GM23338 (cell line): Measurements from ENCODE around the gene ATP2B1. TPM values are rescaled to one million over a fixed set of nuclear protein-coding genes. Genes with fewer than 3 reads are reported as not detected.

Experiments used
- ATAC-seq: fragments of 200-7000 bp; cut with Tn5 transposase; 3 replicates; pipeline ENCODE4 v1.9.1; 2020
- DNase-seq: peaks from one replicate; pipeline ENCODE4 v3.0.0-alpha.2; 2015; ENCODE audit warnings: low spot score
- H2AFZ ChIP-seq: fragments of 200-600 bp; sonication (generic); 2 replicates; pipeline ENCODE4 v1.8.0; 2016; ENCODE audit warnings: antibody characterized with exemption, mild to moderate bottlenecking, moderate library complexity
- H3F3A ChIP-seq: fragments of 200-600 bp; sonication (generic); replicated peaks from 2 replicates; pipeline ENCODE4 v1.8.0; 2017; ENCODE audit warnings: antibody characterized with exemption, mixed run types, low read depth
- H3K27ac ChIP-seq: fragments of 200-600 bp; sonication (generic); 2 replicates; pipeline ENCODE4 v1.6.1; 2016; ENCODE audit warnings: low read depth
- H3K27me3 ChIP-seq: fragments of 200-600 bp; sonication (generic); 2 replicates; pipeline ENCODE4 v1.8.0; 2016; ENCODE audit warnings: mild to moderate bottlenecking, mixed run types, moderate library complexity; ENCODE audit not compliant: insufficient read depth
- H3K36me3 ChIP-seq: fragments of 200-600 bp; sonication (generic); 2 replicates; pipeline ENCODE4 v1.8.0; 2016; ENCODE audit warnings: mild to moderate bottlenecking; ENCODE audit not compliant: insufficient read depth
- H3K4me1 ChIP-seq: fragments of 200-600 bp; sonication (generic); 2 replicates; pipeline ENCODE4 v1.8.0; 2016; ENCODE audit warnings: mild to moderate bottlenecking, moderate library complexity; ENCODE audit not compliant: insufficient read depth
- H3K4me2 ChIP-seq: fragments of 200-600 bp; sonication (generic); 2 replicates; pipeline ENCODE4 v1.7.1; 2017; ENCODE audit warnings: mixed run types
- H3K4me3 ChIP-seq: fragments of 200-600 bp; sonication (generic); 2 replicates; pipeline ENCODE4 v1.6.1; 2016; ENCODE audit warnings: mixed run types
- H3K79me2 ChIP-seq: fragments of 200-600 bp; sonication (generic); replicated peaks from 2 replicates; pipeline ENCODE4 v1.8.0; 2017; ENCODE audit warnings: mild to moderate bottlenecking; ENCODE audit not compliant: insufficient read depth
- H3K9me2 ChIP-seq: fragments of 200-600 bp; sonication (generic); 2 replicates; pipeline ENCODE4 v1.8.0; 2017; ENCODE audit not compliant: insufficient read depth
- H4K20me1 ChIP-seq: fragments of 200-600 bp; sonication (generic); replicated peaks from 2 replicates; pipeline ENCODE4 v1.8.0; 2017; ENCODE audit warnings: mild to moderate bottlenecking; ENCODE audit not compliant: insufficient read depth
- H3K27ac Mint-ChIP-seq: 2 replicates; pipeline ENCODE4 v1.8.0; 2020; ENCODE audit warnings: inconsistent platforms, mild to moderate bottlenecking, moderate library complexity, mixed read lengths
- H3K27me3 Mint-ChIP-seq: 3 replicates; pipeline ENCODE4 v1.8.0; 2022; ENCODE audit warnings: low read depth, mild to moderate bottlenecking, moderate library complexity, mixed read lengths, inconsistent platforms; ENCODE audit not compliant: insufficient read depth, poor library complexity
- H3K36me3 Mint-ChIP-seq: 3 replicates; pipeline ENCODE4 v1.8.0; 2021; ENCODE audit warnings: low read depth, mild to moderate bottlenecking, inconsistent platforms, moderate library complexity, mixed read lengths
- H3K4me1 Mint-ChIP-seq: 3 replicates; pipeline ENCODE4 v1.8.0; 2020; ENCODE audit warnings: mild to moderate bottlenecking, inconsistent platforms, mixed read lengths
- H3K4me3 Mint-ChIP-seq: 3 replicates; pipeline ENCODE4 v1.8.0; 2021; ENCODE audit warnings: moderate library complexity, mild to moderate bottlenecking, inconsistent platforms, mixed read lengths
- H3K9me3 Mint-ChIP-seq: 3 replicates; pipeline ENCODE4 v1.8.0; 2020; ENCODE audit warnings: moderate library complexity, mild to moderate bottlenecking, inconsistent platforms, mixed read lengths
- EZH2 ChIP-seq: fragments of 200-600 bp; sonication (generic); IDR thresholded peaks from one replicate; pipeline ENCODE4 v1.8.0; 2017; ENCODE audit warnings: antibody characterized with exemption, mild to moderate bottlenecking, low read depth; ENCODE audit not compliant: unreplicated experiment
- EZH2phosphoT487 ChIP-seq: fragments of 200-600 bp; sonication (generic); IDR thresholded peaks from one replicate; pipeline ENCODE4 v1.8.1; 2018; ENCODE audit warnings: antibody characterized with exemption; ENCODE audit not compliant: unreplicated experiment
- JUNB ChIP-seq: IDR thresholded peaks from one replicate; pipeline ENCODE4 v1.6.1; 2016; ENCODE audit warnings: antibody characterized with exemption; ENCODE audit not compliant: unreplicated experiment
- NANOG ChIP-seq: IDR thresholded peaks from 2 replicates; pipeline ENCODE4 v1.6.1; 2016; ENCODE audit warnings: antibody characterized with exemption, borderline replicate concordance
- POLR2AphosphoS5 ChIP-seq: IDR thresholded peaks from 2 replicates; pipeline ENCODE4 v1.6.1; 2016; ENCODE audit warnings: antibody characterized with exemption, low read depth
- STAT1 ChIP-seq: IDR thresholded peaks from one replicate; pipeline ENCODE4 v1.6.1; 2016; ENCODE audit warnings: antibody characterized with exemption; ENCODE audit not compliant: unreplicated experiment
- ZNF114 ChIP-seq: fragments of 250-450 bp; sonication (Bioruptor Pico); IDR thresholded peaks from 2 replicates; pipeline ENCODE4 v1.5.0; 2020; ENCODE audit warnings: mild to moderate bottlenecking, moderate library complexity
- polyA plus RNA-seq: library from polyadenylated mRNA; unstranded; fragments of >200 nt; fragmentation: Nextera tagmentation; extraction: Ambion mirVana; gene quantifications from 2 replicates; pipeline ENCODE4 v1.2.1, GENCODE V29; 2016
- total RNA-seq: library from RNA; depleted of rRNA; stranded (reverse); fragments of >200 nt; shearing (Covaris generic); gene quantifications from 2 replicates; pipeline ENCODE4 v1.2.3, GENCODE V29; 2014
- TF ChIP-seq, protein P1 (sequence below): IDR thresholded peaks from one replicate; pipeline ENCODE4 v1.6.1; 2018; ENCODE audit warnings: antibody characterized with exemption; ENCODE audit not compliant: unreplicated experiment
- TF ChIP-seq, protein P2 (sequence below), 2 experiments: fragments of 200-600 bp in 1 of 2; sonication (generic) in 1 of 2; conservative IDR thresholded peaks; 2 replicates each; pipeline versions ENCODE4 v1.5.1 to v1.6.1; 2016 to 2017; ENCODE audit warnings: antibody characterized with exemption in 2 of 2, low read depth in 2 of 2, mild to moderate bottlenecking in 2 of 2, moderate library complexity in 1 of 2
- TF ChIP-seq, protein P3 (sequence below): IDR thresholded peaks from 2 replicates; pipeline ENCODE4 v1.6.1; 2016; ENCODE audit warnings: antibody characterized with exemption

Gene ATP2B1
- total and polyA plus RNA-seq, 2 experiments from 2014 or later: 39.3 to 42.3 TPM

DNA sequence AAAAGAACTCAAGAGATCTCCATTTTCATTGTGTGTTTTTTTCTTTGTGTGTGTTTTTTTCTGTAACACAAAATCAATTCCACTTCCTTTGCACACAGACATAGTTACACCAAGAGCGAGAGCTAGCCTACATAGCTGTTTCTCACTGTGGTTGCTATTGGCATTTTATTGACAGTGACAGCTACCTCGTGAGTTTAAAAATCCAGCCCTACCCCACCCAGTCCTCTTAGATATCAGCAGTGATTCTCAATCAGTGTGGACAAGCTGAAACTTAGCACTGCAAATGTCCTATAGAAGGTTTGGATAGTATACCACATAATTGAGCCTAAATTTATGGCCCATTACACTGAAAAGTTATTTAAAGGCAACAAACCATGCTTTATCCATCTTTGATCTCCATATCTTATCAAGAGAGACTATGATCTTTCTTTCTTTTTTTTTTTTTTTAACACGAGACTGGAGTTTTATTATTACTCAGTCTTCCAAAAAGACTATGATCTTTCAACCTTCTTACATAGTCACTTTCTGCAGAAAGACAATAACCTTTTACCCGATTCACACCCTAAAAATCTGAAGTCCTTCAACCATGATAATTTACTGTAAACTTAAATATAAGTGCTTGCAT, 46.8 kb downstream of the ATP2B1 start:
- Histone ChIP-seq H3K27me3 (no peaks in the 10 kb centered on the region), H3K4me3 (no peak overlapping the region), H3K9me2 (no peaks in the 10 kb centered on the region), H4K20me1 (peaks cover 10% of the 10 kb centered on the region; the same call in 1 of the 2 replicates), H2AFZ (no peak overlapping the region), H3K27ac (no peak overlapping the region), H3K4me1 (peaks cover 12% of the 10 kb centered on the region), H3K79me2 (peaks cover 27% of the 10 kb centered on the region), H3K36me3 (no peaks in the 10 kb centered on the region), H3K4me2 (no peak overlapping the region), H3F3A (no peaks in the 10 kb centered on the region)
- H3K9me3 Mint-ChIP-seq: no peaks in the 10 kb centered on the region
- no peaks in the 10 kb centered on the region for H3K36me3 Mint-ChIP-seq
- H3K27ac Mint-ChIP-seq: no peak overlapping the region
- H3K4me1 Mint-ChIP-seq: peaks cover 22% of the 10 kb centered on the region
- TF ChIP-seq EZH2 (no peak), NANOG (no peak), EZH2phosphoT487 (no peak), ZNF114 (CRISPR knock-in tag) (no peak)
- TF ChIP-seq, protein P1, sequence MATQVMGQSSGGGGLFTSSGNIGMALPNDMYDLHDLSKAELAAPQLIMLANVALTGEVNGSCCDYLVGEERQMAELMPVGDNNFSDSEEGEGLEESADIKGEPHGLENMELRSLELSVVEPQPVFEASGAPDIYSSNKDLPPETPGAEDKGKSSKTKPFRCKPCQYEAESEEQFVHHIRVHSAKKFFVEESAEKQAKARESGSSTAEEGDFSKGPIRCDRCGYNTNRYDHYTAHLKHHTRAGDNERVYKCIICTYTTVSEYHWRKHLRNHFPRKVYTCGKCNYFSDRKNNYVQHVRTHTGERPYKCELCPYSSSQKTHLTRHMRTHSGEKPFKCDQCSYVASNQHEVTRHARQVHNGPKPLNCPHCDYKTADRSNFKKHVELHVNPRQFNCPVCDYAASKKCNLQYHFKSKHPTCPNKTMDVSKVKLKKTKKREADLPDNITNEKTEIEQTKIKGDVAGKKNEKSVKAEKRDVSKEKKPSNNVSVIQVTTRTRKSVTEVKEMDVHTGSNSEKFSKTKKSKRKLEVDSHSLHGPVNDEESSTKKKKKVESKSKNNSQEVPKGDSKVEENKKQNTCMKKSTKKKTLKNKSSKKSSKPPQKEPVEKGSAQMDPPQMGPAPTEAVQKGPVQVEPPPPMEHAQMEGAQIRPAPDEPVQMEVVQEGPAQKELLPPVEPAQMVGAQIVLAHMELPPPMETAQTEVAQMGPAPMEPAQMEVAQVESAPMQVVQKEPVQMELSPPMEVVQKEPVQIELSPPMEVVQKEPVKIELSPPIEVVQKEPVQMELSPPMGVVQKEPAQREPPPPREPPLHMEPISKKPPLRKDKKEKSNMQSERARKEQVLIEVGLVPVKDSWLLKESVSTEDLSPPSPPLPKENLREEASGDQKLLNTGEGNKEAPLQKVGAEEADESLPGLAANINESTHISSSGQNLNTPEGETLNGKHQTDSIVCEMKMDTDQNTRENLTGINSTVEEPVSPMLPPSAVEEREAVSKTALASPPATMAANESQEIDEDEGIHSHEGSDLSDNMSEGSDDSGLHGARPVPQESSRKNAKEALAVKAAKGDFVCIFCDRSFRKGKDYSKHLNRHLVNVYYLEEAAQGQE: no peak
- TF ChIP-seq, protein P2, sequence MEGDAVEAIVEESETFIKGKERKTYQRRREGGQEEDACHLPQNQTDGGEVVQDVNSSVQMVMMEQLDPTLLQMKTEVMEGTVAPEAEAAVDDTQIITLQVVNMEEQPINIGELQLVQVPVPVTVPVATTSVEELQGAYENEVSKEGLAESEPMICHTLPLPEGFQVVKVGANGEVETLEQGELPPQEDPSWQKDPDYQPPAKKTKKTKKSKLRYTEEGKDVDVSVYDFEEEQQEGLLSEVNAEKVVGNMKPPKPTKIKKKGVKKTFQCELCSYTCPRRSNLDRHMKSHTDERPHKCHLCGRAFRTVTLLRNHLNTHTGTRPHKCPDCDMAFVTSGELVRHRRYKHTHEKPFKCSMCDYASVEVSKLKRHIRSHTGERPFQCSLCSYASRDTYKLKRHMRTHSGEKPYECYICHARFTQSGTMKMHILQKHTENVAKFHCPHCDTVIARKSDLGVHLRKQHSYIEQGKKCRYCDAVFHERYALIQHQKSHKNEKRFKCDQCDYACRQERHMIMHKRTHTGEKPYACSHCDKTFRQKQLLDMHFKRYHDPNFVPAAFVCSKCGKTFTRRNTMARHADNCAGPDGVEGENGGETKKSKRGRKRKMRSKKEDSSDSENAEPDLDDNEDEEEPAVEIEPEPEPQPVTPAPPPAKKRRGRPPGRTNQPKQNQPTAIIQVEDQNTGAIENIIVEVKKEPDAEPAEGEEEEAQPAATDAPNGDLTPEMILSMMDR (conservative IDR thresholded peaks at IDR 0.05; ENCODE audit: low read depth in 2 of 2): no peak
- TF ChIP-seq, protein P3, sequence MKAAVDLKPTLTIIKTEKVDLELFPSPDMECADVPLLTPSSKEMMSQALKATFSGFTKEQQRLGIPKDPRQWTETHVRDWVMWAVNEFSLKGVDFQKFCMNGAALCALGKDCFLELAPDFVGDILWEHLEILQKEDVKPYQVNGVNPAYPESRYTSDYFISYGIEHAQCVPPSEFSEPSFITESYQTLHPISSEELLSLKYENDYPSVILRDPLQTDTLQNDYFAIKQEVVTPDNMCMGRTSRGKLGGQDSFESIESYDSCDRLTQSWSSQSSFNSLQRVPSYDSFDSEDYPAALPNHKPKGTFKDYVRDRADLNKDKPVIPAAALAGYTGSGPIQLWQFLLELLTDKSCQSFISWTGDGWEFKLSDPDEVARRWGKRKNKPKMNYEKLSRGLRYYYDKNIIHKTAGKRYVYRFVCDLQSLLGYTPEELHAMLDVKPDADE: no peak
- ATAC-seq: no peak
- no peak overlapping the region for H3K4me3 Mint-ChIP-seq
- H3K27me3 Mint-ChIP-seq: no peaks in the 10 kb centered on the region
- DNase-seq: no peak

DNA sequence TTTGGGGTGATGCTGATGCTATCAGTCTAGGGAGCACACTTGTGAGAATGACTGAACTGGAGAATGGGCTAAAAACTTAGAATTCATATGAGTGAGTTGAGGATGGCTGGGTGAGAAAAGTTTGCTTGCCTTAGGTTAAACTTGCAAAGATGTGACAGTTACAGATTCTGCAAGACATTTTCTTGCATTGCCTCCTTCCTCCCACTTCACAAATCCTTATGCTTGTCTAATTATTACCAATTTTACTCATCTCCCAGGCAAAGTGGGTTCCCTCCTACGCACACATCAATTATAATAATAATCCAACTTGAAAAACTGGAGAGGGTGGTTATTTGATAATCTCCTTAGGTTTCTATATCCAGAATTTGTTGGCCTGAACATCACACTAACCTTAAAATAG, 50.9 kb downstream of the ATP2B1 start:
- H3K4me1 ChIP-seq: peaks cover 12% of the 10 kb centered on the region
- Mint-ChIP-seq H3K9me3 (no peaks in the 10 kb centered on the region), H3K4me1 (peaks cover 24% of the 10 kb centered on the region), H3K4me3 (no peak overlapping the region), H3K36me3 (0 out of 3 replicates have a peak, but pooled peaks cover 3% of the 10 kb centered on the region), H3K27me3 (no peaks in the 10 kb centered on the region), H3K27ac (no peak overlapping the region)
- H2AFZ ChIP-seq: no peak overlapping the region
- DNase-seq: no peak
- no peak for TF ChIP-seq STAT1
- TF ChIP-seq JUNB: no peak
- TF ChIP-seq POLR2AphosphoS5: no peak
- no peak overlapping the region for H3K4me2 ChIP-seq
- no peak for ATAC-seq
- H3K9me2 ChIP-seq: no peaks in the 10 kb centered on the region
- H3K27ac ChIP-seq: no peak overlapping the region
- H3K4me3 ChIP-seq: no peak overlapping the region
- peaks cover 10% of the 10 kb centered on the region; the same call in 1 of the 2 replicates for H4K20me1 ChIP-seq
- no peaks in the 10 kb centered on the region for H3K27me3 ChIP-seq
- peaks cover 18% of the 10 kb centered on the region for H3K79me2 ChIP-seq
- no peaks in the 10 kb centered on the region for H3F3A ChIP-seq
- no peaks in the 10 kb centered on the region for H3K36me3 ChIP-seq
